ENCODE measurements around the gene KIAA0825. TPM values are rescaled to one million over a fixed set of nuclear protein-coding genes. Genes with fewer than 3 reads are reported as not detected.
"Not testable (repeated sequence)": the region's sequence is repeated elsewhere in the genome, so short reads cannot be mapped to it uniquely, and the experiment has no call there.

The KIAA0825 gene
- total RNA-seq, 1 donor from 2014 or later, result 41.2 TPM

DNA sequence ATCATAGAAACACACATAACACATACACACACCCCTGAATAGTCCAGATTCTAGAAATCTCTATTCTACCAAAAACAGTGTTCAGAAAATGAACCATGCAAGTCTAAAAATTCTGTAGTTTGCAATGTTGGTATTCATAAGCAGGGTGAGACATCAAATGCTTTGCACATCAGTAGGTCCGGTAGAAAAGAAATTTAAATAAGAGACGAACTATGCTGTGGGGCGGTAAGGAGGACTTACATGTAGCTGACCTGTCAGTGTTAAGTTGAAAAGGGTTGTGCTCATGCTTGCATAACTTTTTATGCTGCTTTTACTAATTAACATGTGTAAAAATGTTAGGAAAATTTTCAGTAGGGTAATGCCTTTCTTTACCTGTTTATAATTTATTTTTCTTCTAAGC is 409.1 kb downstream of the KIAA0825 start:
- no peak for FAIRE-seq
- DNase-seq (ENCODE audit: low spot score in 2 of 2), result no peak

GRCh38 chr5:94199566-94199965 is 418.8 kb downstream of the KIAA0825 start:
- FAIRE-seq, result no peak
- no peak for DNase-seq (ENCODE audit: low spot score in 2 of 2)

- DNase-seq (ENCODE audit: low spot score in 2 of 2) (no peak), FAIRE-seq (no peak)
Measured at GRCh38 chr5:94197970-94198369, 420.4 kb downstream of the KIAA0825 start.

DNA sequence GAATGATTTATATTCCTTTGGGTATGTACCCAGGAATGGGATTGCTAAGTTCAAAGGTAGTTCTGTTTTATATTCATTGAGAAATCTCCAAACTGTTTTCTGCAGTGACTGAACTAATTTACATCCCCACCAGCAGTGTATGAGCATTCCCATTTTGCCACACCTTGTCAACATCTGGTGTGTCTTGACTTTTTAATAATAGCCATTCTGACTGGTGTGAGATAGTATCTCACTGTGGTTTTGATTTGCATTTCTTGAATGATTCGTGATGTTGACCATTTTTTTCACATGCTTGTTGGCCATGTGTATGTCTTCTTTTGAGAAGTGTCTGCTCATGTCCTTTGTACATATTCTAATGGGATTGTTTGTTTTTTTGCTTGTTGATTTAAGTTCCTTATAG is 421.5 kb downstream of the KIAA0825 start:
- DNase-seq (ENCODE audit: low spot score in 2 of 2), result no peak
- no peak for FAIRE-seq

GRCh38 chr5:94192658-94193391 is 425.6 kb downstream of the KIAA0825 start:
- FAIRE-seq (no peak), DNase-seq (ENCODE audit: low spot score in 2 of 2) (no peak)

DNA sequence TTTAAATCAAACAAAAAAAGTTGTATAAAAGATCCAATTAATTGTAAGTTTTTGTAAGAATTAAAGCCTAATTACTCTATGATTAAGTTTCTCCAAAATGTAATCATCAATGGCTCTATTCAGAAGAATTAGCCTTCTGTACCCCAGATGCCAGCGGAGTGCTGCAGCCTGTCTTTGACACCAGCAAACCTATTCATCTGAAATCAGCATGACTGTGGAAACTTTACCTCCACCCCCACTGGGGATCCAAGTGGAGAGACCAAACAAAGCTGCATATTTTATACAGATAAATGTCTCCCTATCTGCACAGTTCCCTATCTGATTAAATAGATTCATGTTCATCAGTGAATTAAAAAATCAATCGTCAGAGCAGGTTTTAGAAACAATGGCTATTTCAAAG is 426.8 kb downstream of the KIAA0825 start:
- no peak for DNase-seq (ENCODE audit: low spot score in 2 of 2)
- FAIRE-seq, result no peak

DNA sequence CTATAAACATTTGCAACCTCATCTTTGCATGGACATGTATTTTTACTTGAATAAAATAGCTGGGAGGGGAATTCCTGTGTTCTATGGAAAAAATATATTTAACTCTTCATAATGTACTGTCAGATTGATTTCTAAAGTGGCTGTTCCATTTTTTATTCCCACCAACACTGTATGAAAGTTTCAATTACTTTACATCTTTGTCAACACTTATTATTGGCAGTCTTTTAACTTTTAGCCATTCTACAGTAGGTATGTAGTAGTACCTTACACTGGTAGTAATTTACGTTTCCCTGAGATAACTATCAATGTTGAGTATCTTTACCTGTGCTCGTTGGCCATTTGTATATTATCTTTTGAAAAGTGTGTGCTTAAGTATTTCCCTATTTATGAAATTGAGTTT is 429.7 kb downstream of the KIAA0825 start:
- DNase-seq (ENCODE audit: low spot score in 2 of 2) (no peak), FAIRE-seq (no peak)

- DNase-seq (ENCODE audit: low spot score in 2 of 2) (no peak), FAIRE-seq (no peak)
Measured at GRCh38 chr5:94184870-94185269, 433.5 kb downstream of the KIAA0825 start.

DNA sequence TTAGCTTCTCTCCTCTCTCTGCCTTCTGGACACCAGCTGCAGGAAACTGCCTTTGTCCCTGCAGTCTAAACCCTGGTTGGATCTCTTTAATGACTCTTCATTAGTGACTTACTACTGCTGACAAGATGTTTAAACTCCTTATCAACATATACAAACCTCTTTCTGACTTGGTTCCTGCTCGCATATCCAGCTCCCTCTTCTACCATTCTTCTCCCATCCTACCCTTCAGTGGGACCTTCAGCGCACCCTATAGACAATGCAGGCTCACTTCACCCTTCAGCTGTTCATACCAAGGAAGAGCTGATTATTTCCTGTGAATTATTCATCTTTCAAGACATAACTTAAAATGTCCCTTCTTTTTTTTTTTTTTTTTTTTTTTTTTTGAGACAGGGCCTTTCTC is 436.5 kb downstream of the KIAA0825 start:
- no peak for DNase-seq (ENCODE audit: low spot score in 2 of 2)
- no peak for FAIRE-seq

GRCh38 chr5:94180761-94181160 is 437.6 kb downstream of the KIAA0825 start:
- DNase-seq (ENCODE audit: low spot score in 2 of 2) (no peak), FAIRE-seq (no peak)

GRCh38 chr5:94175912-94176311 is 442.5 kb downstream of the KIAA0825 start:
- no peak for FAIRE-seq
- DNase-seq (ENCODE audit: low spot score in 2 of 2), result no peak

GRCh38 chr5:94174748-94175411 is 443.5 kb downstream of the KIAA0825 start:
- FAIRE-seq, result no peak

DNA sequence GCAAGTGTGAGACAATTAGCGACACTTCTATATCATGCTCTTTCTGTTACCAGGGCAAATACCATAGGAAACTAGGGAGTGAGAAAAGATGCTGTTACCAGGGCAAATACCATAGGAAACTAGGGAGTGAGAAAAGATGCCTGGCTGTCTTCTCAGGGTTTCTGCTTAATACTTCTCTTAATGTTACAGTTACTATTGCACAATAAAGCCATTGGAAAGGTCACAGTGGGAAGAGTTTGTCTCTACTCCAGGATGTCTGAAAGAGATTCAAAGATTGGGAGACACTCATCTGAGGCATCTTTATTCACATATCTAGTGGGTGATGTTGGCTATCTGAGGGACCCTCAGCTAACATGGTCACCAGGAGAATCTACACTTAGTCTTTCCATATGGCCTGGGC is 445.3 kb downstream of the KIAA0825 start:
- no peak for FAIRE-seq

More at GRCh38 chr5:94174748-94175411, 443.5 kb downstream of the KIAA0825 start:
- no peak for DNase-seq (ENCODE audit: low spot score in 2 of 2)

GRCh38 chr5:94171070-94171469 is 447.3 kb downstream of the KIAA0825 start:
- not testable (repeated sequence) for FAIRE-seq

More for the DNA sequence above, 445.3 kb downstream of the KIAA0825 start:
- DNase-seq (ENCODE audit: low spot score in 2 of 2), result no peak

GRCh38 chr5:94170158-94170557 is 448.2 kb downstream of the KIAA0825 start:
- FAIRE-seq; DNase-seq (ENCODE audit: low spot score in 2 of 2): not testable (repeated sequence)

More at GRCh38 chr5:94171070-94171469, 447.3 kb downstream of the KIAA0825 start:
- not testable (repeated sequence) for DNase-seq (ENCODE audit: low spot score in 2 of 2)

DNA sequence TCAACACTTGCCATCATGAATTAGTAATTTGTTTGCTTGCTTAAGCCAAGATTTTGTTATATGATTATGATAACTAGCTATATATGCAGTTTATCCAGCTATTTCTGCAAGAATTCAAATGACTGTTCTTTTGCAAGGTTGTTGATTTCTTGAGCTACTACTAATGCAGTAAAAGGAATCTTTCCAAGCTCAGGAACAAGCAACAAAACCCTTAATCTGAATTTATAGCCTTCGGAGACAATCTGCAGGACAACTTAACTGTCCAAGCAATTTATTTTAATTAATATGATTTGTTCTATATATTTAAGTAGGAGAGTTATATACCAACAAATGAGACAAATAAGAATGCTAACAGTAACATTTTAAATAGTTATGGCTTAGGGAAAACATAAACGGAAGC is 450.3 kb downstream of the KIAA0825 start:
- DNase-seq (ENCODE audit: low spot score in 2 of 2), result no peak
- FAIRE-seq, result no peak

GRCh38 chr5:94161801-94162200 is 456.6 kb downstream of the KIAA0825 start:
- DNase-seq (ENCODE audit: low spot score in 2 of 2) (no peak), FAIRE-seq (no peak)

DNA sequence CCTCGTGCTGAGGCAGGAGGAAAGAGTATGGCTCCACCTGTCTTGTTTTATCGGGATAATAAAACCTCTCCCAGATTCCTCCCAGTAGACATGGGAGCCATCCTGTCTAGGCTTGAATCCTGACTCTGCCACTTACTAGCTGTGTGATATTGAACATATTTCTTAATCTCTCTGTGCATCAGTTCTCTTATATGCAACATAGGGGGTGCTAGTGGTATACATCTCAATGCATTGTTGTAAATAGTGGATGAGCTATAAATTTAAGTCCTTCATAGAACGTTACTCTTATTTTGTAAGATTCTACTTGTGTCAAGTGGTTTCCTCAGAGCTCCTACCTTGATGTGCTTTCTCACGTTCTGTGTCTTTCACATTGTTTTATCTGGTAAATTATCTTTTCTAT is 459.3 kb downstream of the KIAA0825 start:
- DNase-seq (ENCODE audit: low spot score in 2 of 2) (no peak), FAIRE-seq (no peak)

GRCh38 chr5:94157704-94158539 is 460.5 kb downstream of the KIAA0825 start:
- DNase-seq (ENCODE audit: low spot score in 2 of 2) (no peak), FAIRE-seq (no peak)

DNA sequence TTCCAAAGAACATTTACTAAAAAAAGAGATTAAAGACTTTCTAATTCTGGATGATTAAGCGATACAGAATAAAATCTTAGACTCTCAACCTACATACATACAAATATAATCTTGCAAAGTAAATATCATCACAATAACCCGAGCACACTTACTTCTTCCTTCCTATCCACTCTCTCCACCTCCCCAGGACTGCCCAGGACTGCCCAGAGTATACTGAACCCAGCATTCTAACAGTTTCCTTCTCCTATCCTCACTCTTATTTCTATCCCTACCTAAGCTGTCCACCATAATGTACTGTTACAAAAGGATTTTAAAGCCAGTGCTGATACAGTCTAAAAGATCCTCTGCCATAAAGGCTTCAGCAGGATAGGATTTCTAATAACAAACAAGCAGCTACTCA is 463.7 kb downstream of the KIAA0825 start:
- FAIRE-seq (no peak), DNase-seq (ENCODE audit: low spot score in 2 of 2) (no peak)

Measured in frontal cortex (tissue), 4 donors.